Glomerular visceral epithelial cell (primary cell): ENCODE measurements around the gene EIF2D.

Source experiments
- DNase-seq: peaks from one replicate; pipeline ENCODE4 v3.0.0-alpha.2; 2016; ENCODE audit errors: extremely low spot score

Gene EIF2D

DNA sequence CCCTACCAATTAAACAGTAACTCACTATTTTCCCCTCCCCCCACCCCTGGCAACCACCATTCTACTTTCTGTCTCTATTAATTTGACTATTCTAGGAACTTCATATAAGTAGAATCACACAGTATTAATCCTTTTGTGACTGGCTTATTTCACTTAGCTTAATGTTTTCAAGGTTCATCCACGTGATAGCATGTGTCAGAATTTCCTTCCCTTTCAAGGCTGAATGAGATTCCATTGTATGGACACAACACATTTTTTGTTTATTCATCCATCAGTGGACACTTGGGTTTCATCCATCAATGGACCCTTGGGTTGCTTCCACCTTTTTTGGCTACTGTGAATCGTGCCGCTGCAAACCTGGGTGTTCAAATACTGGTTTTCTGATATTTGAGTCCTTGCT is 41.7 kb downstream of the EIF2D start:
- no peak for DNase-seq

DNA sequence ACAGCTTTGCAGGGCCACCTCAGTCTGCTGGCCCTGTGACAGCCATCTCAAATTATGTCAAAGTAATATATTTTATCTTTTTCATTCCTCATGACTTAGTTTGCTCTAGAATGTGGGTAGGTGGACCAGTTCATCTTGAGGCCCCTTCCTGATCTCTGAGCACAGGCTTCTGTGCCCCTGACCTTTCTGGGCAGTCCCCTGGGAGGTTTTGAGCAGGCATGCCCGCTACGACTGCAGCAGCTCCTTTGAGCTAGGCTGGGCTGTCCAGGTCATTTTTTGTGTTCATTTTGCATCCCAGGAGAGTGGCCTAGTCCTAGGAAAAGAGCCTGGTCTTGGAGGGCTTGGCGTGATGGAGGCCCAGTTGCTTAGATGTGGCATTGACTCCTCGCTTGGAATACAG is 42.7 kb downstream of the EIF2D start:
- DNase-seq = no peak

DNA sequence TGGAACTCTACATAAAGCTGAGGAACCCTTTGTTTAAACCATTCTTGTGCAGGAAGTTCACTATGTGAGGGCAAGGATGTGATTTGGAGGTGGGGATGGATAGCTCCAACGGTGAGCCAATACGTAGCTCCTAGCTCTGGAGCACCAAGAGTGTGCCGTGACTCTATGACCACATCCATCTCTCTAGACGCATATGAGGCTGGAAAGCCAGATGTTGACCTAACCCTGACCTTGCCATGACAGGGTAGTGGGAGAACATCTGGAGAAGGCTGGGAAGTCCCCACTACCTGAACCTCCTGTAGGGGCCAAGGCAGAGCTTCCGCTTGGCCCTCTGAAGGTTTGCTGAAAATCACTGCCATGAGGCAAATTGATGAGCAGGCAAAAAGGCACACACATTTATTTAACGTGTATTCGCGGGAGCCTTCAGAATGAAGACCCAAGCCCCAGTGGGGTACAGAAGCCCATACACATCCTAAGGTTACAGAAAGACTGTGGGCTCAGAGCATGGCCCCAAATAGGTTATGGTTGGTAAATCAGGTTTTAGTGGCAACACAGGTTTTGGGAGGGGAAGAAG is 43.4 kb downstream of the EIF2D start:
- no peak for DNase-seq

DNA sequence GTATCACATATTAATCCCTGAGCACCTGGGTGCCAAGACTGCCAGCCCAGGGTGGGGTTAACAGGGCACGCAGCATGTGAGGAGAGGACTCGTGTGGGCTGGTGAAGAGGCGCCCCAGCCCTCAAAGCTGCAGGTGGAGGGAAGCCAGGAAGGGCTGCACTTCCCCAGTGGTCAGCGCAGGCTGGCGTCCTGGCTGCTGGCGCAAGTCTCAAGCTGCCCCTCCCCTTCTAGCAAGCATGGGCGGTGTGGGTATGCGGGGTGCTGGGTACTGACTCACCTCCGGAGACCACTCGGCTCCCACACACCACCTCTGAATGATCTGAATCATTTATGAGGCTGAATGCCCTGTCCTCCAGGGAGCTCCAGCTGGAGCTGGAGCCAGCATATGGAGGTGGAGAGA is 44.0 kb downstream of the EIF2D start:
- DNase-seq = no peak

DNA sequence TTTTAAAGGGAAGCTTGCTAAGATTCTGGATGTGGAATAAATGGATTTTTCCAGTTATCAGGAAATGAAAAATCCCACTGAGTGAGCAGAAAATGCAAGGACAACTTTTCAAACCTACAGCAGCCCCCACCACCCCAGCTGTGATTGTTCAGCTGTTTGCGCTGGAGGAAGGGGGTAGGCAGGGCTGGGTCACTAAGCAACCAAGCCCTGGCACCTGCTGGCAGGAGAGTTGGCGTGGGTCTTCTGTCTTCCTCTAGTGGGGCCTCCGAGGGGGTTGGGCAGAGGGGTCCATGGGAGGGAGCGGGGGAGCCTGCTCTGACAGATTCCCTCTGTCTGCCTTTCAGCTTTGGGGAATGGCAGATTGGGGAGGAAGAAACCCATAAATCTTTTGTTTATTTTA is 45.3 kb downstream of the EIF2D start:
- no peak for DNase-seq

DNA sequence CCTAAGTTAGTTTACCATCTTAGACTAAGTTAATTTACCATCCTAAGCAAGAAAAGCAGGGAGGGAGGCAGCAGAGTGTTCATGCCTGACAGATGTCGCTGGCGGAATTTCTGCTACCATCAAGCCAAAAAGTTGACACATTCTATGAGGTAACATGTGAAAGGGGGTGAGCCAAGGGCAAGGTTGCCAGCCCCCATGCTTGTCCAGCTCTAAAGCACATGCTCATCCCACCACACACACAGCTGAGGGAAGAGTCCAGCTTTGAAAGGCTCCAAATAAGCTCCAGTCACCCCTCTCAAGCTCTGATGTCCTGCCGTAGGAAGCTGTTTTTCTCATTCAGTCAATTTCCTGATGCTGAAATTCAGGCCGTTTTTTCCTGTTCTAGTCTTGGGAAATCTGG is 46.3 kb downstream of the EIF2D start:
- no peak for DNase-seq

DNA sequence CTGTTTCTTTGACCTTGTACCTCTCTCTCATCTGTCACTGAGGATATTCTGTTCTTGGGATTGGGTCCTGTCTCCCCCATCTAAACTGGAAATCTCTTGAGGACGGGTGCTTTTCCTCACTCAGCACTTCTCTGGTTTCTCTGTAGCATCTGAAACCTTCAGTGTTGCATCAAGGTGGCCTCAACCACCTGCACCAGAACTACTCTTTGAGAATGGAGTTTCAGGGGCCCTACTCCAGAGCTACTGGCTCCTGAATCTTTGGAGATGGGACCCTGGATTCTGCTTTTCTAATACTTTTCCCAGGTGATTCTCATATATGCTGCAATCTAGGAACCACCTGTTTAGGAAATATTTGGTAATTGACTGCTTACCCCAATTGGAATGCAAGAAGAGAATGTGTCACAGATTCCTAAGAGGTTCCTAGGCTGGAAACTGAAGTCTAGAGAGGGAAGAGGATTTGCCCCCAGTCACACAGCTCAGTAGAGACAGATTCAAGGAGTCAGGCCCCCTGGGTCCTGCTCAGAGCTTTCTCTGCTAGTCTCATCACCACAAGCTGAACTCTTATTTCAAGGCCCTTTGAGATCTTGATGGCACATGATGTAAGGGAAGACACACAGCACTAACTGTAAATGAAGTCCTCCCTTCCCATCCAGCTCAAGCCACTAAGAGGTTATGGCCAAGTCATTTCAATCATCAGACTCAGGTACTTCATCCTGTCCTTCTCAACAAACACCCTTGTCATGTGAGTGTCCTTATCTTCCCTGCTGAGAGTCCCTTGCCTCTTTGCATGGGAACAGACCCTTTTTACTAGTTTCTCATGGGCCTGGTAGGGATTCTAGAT is 48.7 kb downstream of the EIF2D start:
- DNase-seq = no peak

DNA sequence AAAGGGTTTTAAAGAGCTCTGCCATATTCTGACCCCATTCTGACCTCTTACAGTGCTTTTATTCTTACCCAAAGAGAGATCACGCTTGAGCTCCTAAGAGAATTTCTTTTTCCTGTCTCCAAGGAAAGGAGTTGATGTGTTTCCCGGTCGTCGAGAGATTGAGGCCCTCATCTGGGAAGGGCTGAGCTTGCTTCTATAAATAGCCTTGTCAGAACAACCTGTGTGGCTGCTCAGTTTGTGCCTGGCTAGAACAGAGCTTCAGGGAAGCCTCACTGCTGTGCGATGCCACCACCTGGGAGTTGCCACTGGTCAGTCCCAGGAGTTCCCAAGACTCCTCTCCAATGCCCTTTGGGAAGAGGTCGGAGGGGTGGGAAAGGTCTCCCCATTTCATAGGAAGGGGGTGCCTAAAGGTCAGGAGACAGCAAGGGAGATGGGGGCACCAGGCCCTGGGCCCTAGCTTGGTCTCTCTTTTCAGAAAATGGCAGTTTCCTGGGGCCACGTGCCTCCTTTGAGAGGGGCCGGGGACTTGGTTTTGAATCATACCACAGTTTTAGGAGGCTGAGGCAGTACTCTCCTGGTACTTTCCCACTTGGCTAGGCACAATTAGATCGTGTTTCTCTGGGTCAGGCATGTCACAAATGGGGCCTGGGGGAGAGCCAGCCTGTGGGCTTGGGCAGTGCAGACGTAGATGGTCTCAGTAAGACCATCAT is 52.1 kb downstream of the EIF2D start:
- no peak for DNase-seq

DNA sequence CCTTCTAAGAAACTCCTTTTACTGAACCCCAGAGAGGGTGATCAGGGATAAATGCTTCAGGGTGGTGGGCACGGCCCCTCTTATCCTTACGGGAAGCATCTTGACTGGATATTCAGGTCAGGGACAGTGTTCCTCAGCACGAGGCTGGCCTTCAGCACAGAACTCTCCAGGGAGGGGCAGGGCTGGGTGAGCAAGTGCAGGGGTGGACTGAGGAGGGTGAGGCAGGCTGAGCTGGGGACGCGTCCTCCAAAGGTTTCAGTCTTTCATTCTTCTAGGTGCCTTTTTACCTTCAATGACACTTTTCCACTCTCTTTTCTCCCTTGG is 52.6 kb downstream of the EIF2D start:
- DNase-seq = no peak

DNA sequence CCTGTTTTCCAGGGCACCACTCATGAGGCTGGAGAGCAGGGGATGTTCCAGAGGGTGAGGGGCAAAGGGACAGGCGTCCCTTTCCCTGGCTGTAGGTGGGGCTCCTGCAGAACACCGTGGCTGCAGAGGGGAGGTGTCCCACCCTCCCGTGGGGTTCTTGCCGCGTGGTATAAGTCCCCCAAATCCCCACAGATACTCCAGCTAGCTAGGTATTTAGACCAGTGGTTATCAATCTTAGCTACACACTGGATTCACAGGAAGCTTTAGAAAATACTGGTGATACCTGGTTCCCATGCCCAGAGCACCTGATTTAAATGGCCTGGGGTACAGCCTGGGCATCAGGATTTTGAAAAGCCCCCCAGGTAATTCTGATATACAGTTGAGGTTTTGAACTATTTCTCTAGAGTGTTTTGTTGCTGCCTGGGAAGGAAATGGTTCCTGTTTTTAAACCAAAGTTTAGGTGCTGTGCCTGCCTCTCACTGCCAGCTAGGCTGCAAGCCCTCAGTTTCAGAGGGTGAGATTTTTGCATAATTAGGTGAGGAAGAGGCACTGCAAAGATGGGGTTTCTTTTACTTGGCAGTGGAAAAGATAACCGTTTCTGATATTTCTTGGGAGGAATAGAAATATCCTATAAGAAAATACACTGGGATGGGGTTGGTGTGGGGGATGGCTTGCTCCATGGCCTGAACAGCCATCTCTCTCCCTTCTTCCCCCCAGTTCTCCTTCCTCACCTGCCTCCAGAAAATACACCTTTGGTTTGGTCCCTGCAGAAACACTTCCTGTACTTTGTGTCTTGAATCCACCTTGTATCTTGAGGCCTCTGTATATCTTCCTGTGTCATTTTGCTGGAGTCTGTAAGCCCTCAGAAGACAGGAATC is 53.2 kb downstream of the EIF2D start:
- no peak for DNase-seq

DNA sequence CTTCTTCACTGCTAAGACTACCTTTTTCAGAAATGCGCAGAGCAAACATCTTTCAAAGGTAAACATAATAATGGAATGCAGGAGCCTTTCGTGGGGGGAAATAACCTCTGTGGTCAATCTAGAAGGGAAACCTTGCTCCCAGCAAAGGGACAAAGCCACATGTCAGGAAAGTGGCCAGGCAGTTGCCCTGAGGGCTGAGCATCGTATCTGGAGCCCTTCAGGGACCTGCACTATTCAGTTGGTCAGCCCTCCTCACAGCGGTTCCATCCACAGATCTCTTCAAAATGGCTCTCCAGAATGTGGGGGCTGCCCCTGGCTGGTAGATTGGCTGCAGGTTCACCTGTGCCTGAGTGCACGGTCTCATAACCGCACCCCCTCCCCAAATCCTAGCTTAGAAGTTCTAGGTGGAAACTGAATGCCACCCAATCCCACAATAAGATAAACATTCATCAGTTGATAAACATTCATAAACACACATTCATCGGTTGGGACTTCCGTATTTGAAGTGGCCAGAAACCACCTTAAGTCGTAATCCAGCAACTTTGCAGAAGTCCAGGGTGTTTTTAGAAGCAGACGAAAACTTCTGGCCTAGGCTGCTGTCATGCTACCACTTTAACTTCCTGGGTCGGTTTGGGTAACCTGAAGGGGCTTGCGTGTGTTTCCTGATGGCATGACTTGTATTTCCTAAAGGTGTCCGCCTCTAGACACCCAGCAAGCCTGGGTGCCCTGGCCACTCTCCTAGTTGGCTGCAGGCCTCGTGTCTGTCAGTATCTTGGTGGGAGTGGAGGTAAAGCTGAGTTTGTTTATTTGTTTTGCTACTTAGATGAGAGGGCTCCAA is 54.4 kb downstream of the EIF2D start:
- no peak for DNase-seq

DNA sequence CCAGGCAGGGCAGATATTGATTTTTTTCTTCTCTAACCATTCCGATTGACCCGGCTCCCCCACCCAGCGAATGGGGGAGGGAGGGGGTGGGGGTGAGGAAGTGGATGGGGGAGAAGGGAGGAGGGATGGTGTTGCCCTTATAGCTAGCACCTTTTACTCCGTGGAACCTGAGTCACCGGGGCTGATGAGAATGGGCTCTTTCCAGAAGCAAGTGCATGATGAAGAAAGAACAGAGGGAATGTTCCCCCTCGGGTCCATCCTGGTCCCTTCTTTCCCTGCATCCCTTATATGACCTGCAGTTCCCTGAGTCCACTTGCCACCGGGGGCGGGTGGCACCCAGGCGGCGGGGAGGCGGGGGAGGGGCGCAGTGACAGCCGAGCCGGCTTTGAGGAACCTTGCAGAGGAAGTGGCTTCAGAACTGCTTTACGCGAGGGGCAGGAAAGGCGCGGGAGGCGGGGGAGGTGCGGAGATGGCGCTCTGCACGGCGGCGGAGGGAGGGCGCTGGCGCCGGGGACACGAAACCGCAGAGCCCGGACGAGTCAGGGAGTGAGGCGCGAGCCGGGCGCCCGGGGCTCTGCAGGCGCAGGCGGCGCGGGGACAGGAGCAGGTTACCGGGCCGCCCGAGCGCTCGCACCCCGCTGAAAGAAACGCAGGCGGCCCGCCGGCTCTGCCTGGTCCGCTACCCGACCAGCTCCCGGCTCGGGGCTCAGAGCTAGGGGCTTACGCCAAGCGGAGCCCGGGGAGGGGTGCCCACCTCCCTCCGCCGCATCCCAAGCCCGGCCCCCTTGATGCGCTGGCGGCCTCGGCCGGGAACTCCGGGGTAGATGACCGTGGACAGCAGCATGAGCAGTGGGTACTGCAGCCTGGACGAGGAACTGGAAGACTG is 55.3 kb downstream of the EIF2D start:
- DNase-seq = peak; percentile 50

DNA sequence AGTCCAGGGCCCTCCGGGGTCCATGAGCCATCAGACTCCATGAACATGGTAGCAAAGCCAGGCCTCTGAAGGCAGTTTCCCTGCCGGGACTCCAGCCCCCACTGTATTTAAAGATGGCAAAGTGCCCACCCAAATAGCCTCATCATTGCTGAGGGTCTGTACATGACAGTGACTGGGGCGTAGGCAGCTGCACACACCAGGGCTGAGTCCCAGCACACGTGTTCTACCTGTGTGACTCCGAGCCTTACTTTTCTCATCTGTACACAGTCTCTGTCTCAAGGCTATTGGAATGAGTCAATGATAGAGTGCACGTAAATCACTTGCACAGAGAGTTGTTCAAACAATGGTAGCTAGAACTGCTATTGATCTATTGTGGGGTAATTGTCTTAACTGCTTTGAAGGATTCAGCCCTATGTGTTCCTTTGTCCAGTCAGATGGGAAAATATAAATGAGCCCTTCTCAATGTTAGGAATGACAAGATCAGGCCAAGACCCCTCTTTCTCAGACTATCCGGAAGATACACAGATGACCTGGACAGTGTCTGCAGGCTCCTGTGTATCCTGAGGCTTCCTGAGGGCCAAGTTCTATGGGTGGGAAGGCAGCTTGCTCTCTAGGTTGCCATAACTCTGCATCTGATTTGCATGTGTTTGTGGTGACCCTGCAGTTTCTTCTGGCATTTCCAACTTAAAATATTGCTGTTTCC is 56.1 kb downstream of the EIF2D start:
- no peak for DNase-seq

DNA sequence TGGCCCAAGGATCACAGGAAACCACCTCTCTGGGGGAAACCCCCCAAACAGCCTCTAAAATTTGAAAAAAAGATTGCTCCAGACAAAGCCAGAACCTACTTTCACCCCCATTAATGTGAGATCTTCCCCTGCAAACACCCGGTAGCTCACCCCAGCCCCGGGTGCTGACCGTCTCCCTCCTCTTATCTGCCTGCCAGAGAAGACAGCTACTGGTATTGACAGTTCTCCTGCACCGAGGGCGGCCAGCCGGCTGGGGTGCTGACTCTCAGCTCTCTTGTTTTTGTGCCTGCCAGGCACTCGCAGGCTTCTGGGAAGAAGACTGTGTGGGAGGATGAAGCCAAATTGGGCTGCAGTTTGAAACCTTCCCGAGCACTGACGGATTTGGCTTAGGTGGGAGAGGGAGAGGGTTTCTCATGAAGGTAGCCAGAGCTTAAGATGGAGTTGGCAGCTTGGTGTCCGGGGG is 56.8 kb downstream of the EIF2D start:
- DNase-seq = no peak

DNA sequence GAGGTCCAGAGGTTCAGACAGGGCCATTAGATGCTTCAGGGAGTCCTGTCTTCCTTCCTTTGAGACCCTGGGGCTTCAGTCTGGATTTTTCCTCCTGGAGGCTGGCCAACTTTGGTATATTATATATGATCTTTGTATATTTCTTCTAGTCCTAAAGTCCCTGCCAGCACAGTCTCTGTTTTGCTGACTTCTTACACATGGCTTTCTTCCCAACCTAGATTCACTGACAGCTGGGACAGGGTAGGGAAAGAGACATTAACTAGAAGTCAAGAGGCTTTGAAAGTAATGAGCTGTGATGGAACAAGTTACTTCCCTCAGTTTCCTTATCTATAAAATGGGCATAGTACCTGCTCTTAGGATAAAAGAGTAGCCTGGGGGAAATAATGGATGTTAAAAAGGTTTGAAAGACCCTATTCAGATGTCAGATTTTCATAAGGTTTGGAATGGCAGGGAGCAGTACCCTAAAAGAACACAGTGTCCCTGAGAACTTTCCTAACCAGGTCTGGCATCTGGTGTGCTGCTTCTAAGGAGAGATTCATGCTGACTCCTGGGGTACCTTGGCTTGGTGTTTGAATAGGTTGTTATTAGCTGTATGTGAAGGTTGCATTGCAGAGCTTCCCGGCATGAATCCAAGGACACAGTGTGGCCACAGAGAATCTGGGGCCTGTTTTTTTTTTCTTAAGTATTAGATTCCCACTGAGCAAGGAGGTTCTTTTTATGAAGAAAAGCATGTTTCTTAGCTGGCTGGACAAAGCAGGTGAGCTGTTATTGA is 57.4 kb downstream of the EIF2D start:
- no peak for DNase-seq

DNA sequence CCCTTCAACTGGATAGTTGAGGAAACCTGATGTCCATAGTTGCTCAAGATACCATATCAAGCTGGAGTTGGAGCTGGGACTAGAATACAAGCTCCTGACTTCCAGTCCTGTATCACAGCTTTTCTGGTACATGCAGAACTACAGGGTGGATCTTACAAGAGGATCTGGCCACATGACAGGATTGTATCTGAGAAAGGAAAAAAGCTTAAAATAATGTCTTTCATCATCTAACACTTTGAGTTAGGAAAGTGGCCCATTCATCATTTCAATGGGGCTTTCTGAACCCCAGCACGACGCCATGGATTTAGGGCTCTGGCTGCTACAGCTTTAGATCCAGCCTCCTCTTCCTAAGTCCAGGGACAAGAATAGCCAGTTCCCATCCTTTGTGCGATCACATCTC is 58.1 kb downstream of the EIF2D start:
- DNase-seq = no peak

DNA sequence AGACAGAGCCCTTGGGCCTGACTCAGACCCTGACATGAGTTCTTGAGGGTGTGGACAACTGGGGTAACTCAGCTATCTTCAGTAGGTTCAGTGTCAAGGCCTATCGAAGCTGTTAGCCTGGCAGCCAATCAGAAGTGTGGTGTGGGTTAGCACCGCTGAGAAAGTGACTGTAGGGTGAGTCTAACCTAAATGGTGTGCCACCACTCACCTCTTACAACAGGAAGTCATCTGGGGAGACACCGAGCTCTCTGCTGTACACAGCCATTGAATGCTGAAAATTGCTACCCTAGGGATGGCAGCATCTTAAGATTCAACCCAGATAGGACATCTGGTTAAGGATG is 60.3 kb downstream of the EIF2D start:
- DNase-seq = no peak

DNA sequence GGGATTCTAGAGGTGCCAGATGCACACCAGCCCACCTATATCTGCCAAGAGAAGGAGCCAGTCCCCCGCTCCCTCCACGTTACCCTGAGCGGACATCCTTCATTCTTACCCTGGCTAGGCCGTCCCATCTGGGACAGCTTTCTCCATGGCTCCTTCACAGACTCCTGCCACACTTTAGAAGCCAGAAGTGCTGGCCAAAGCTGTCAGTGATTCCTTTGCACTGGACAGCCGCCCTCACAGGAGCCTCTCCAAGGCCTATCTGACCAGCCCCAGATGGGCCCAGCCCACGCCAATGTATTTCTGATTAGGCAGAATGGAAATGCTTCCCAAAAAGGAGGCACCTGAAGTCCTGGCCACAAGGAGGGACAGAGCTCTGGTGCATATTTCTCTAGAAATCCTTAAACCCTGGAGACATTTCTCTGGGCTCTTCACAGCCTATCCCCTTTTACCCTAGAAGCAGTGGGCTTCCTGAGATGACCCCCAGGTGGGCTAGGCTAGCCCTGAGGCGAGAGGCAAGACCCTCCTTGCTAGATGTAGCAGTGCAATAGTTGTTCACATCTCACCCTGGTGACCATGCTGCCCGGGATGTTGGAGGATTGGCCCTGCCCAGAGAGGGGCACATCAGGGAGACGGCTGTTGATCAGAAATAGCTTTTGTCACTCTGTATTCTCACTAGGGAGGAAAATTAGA is 60.8 kb downstream of the EIF2D start:
- DNase-seq = no peak
